ENCODE results near the gene CYSRT1.

DNA sequence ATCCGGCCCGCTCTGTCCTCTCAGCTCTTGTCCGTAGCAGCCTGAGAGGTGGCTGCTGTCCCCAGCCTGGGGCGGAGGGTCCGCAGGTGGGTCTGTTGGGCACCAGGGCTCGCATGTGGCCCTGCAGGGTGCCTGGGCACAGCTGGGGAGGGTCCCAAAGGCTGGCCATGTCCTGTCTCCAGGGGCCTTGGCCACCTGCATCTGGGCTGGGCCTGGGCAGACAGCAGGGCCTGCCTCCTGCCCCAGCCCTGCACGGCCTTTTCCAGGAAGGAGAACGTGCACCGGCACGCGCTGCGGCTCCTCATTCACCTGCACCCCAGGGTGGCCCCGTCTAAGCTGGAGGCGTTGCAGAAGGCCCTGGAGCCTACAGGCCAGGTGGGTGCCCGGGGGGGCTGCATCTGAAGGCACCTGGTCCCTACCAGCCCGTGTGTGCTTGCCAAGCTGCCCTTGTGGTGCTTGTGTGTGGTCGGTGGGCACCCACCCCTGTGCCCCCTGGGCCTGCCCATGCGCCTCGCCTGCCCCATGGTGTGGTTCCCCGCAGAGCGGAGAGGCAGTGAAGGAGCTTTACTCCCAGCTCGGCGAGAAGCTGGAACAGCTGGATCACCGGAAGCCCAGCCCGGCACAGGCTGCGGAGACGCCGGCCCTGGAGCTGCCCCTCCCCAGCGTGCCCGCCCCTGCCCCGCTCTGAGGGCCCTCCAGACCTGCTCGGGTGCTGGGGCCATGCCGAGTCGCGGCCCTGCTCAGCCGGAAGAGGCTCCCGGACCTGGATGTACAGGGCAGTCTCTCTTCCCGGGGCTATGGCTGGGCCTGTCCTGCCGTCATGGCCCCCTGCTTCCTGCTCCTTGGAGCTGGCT lies 47.5 kb downstream of the CYSRT1 start:
- TF ChIP-seq, protein P1, sequence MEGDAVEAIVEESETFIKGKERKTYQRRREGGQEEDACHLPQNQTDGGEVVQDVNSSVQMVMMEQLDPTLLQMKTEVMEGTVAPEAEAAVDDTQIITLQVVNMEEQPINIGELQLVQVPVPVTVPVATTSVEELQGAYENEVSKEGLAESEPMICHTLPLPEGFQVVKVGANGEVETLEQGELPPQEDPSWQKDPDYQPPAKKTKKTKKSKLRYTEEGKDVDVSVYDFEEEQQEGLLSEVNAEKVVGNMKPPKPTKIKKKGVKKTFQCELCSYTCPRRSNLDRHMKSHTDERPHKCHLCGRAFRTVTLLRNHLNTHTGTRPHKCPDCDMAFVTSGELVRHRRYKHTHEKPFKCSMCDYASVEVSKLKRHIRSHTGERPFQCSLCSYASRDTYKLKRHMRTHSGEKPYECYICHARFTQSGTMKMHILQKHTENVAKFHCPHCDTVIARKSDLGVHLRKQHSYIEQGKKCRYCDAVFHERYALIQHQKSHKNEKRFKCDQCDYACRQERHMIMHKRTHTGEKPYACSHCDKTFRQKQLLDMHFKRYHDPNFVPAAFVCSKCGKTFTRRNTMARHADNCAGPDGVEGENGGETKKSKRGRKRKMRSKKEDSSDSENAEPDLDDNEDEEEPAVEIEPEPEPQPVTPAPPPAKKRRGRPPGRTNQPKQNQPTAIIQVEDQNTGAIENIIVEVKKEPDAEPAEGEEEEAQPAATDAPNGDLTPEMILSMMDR (IDR thresholded peaks at IDR 0.05) = no peak
- TF ChIP-seq POLR2A (IDR thresholded peaks at IDR 0.05) = no peak

Measured in testis (tissue), 2 donors.